Epithelial cell of prostate (primary cell): ENCODE measurements around the gene RPS27.
"Not testable (repeated sequence)": the region's sequence is repeated elsewhere in the genome, so short reads cannot be mapped to it uniquely, and the experiment has no call there.

Source experiments
- DNase-seq: peaks from one replicate; pipeline ENCODE4 v3.0.0-alpha.2; 2011; ENCODE audit warnings: low read depth, low spot score
- H3K27ac ChIP-seq: fragments of 450-650 bp; 2 replicates; pipeline ENCODE4 v1.5.1; 2017; ENCODE audit warnings: mild to moderate bottlenecking

RPS27 gene

DNA sequence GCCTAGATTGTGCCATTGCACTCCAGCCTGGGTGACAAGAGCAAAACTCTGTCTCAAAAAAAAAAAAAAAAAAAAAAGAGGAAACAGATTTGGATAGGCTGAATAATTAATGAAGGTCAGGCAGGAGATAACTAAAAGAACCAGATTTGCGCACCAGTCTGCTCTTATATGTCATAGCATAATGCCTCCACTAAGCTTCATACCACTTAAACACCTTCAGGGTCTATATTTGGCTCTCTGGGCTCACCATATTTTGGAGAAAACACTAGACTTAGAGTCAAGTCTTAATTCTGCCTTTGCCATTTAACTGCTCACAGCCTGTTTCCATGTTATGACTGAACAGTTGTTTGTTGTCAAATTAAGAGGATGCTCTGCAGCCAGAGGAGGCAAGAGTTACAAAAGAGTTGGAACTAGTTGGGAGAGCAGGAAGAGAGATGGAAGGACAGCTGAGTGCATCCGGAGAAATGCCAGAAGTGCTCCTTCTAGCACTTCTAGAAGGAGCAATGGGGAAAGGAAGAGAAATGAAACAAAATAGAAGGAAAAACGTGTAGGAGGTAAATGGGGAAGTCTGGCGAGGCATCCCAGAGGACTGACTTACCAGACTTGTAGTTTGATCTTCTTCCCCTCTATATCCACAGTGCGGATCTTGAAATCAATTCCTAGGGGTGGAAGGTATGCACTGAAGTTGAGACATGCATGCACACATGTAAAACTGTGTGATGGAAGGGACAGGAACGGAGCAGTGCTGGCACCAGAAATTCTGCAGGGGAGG, 6.3 kb upstream of the RPS27 start:
- no peak overlapping the region for H3K27ac ChIP-seq
- DNase-seq: no peak

DNA sequence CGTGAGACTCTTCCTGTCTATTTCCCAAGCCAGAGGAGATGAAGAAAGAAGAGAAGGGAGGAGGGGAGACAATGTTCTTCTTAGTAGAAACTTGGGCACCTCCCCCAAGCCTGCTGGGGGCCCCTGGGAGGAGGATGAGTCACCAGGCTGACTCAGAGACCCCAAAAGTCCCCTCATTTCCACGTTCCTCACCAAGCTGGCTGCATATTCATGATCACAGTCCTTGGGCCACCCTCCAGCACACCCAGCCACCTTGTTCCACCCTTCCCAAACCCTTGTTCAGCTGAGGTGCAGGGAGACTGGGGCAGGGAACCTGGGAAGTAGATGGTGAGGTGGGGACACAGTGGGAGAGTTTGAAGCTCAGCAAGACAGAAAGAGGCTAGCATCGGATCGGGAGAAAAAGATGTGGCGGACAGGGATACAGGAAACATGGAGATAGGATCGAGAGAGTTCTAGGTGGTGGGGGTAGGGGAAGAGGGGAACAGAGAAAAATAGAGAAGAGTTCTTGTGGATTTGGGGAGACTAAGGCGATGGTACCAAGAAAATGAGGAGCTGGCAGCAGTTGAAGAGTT, 5.1 kb upstream of the RPS27 start:
- no peak for DNase-seq
- peak overlapping the region; percentile 44 for H3K27ac ChIP-seq

DNA sequence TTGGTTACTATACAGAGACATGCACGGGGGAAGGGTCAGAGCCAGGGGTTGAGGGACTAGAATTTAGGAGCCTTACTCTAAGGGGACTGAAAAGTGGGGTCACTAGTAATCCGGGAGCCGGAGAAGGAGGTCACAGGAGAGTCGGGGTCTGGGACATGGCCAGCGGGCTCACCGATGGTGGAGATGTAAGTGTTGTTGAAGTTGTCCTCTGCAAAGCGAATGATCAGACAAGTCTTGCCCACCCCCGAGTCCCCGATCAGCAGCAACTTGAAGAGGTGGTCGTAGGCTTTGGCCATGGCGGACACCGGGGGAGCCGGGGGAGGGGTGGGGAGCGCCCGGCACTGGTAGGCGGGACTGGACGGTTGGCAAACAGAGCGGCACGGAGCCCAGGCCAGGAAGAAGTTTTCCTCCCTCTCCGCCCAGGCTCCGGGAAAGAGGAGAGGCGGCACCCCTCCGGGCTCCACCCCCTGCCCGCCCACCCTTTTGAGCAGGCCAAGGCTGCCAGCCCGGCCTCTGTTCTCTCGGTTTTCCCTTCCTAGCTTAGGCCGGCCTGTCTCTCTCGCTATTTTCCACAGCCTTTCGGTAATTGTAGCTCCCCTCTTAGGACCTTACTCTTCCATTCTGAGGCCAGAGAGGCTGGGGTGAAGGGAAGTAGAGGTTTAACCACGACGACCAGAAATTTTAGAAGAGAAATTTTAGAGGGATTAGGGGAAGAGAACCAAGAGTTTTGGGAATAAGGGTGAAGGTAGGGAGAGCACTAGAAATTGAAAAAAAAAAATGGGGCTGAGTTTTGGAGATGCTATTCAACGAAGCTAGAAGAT, 4.4 kb upstream of the RPS27 start, which contains the start of gene RAB13:
Gene RAB13, minus strand, starts transcription at position 399 of the 821 bp plus-strand sequence. Its CDS starts 103 bp downstream, at position 296.
- no peak for DNase-seq
- H3K27ac ChIP-seq: peak within 1 kb of the TSS; percentile 44

DNA sequence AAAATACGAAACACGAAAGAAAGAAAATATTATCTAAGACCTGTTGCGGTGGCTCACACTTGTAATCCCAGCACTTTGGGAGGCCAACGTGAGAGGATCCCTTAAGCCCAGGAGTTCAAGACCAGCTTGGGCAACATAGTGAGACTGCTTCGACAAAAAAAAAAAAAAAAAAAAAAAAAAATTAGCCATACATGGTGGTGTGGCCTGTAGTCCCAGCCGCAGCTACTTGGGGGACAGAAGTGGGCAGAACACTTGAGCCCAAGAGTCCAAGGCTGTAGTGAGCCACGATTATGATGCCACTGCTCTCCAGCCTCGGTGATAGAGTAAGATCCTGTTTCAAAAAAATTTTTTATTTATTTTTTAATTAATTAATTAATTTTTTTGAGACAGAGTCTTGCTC, 2.9 kb upstream of the RPS27 start:
- DNase-seq: no peak
- no peak overlapping the region for H3K27ac ChIP-seq

DNA sequence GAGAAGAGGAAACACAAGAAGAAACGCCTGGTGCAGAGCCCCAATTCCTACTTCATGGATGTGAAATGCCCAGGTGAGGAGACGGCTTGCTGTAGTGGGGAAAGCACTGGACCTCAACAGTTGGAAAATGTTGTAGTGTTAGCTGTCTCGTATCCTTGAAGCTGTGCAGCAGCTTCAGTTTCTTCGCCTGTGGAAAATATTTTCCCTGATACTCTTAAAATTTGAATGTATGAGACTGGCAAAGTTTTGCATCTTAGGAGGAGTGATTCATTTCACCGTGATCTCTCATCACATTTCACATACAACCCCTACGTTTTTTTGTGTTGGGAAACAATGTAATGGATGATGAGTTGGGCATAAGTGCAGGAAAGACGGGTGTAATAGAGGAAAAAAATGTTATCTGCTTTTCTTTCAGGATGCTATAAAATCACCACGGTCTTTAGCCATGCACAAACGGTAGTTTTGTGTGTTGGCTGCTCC, 629 bp downstream of the RPS27 start:
- no peak for DNase-seq

DNA sequence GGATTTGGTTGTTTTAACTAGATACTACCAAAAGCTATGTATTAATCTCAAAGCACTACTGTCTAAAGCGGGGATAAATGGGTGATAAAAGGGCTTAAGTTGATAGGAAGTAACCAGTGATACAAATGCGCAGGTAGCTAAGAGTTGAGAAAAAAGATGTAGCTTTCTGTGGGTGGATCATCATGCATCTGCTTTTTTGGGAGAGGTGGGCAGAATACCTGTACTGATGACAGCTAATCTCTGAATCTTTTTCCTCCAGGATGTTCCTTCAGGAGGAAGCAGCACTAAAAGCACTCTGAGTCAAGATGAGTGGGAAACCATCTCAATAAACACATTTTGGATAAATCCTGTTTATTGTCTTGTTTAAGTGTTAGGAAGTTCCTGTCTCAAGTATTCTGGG, 1.2 kb downstream of the RPS27 start:
- peak overlapping the region; percentile 81 for H3K27ac ChIP-seq
- DNase-seq: no peak

More for the DNA sequence above, 629 bp downstream of the RPS27 start:
- H3K27ac ChIP-seq: peak overlapping the region; percentile 81

DNA sequence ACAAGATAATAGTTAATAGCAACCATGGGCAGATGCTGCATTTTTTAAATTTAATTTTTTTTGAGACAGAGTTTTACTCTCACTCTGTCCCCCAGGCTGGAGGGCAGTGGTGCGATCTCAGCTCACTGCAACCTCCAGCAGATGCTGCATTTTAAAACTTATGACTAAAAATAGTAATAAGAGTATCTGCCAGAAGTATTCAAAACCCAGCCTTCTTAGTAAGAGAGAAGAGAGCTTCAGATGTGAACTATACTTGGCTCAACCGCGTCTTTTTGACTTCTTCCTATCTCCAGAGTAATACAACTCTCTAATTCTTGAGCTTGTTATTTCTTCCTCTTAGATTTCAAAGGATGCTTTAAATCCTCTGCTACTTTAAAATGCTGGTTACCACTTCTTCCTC, 4.6 kb downstream of the RPS27 start:
- H3K27ac ChIP-seq: no peak overlapping the region
- DNase-seq: no peak

DNA sequence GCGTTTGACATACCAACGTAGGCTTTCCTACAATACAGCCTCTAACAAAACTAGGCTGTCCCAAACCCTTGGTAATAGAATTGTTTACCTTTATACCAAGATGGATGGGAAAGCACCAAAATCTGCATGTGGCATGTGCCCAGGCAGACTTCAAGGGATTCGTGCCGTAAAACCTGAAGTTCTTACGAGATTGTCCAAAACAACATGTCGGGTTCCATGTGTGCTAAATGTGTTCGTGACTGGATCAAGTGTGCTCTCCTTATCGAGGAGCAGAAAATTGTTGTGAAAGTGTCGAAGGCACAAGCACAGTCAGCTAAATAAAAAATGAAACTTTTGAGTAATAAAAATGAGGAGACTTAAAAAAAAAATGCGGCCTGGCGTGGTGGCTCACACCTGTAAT, 5.1 kb downstream of the RPS27 start:
- no peak for DNase-seq
- H3K27ac ChIP-seq: no peak overlapping the region

DNA sequence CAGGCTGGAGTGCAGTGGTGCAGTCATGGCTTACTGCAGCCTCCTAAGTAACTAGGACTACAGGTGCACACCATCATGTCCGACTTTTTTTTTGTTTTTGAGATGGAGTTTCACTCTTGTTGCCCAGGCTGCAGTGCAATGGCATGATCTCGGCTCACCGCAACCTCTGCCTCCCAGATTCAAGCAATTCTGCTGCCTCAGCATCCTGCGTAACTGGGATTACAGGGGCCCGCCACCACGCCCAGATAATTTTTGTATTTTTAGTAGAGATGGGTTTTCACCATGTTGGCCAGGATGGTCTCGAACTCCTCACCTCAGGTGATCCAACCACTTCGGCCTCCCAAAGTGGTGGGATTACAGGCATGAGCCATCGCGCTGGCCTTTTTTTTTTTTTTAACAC, 6.3 kb downstream of the RPS27 start:
- H3K27ac ChIP-seq, DNase-seq: not testable (repeated sequence)

DNA sequence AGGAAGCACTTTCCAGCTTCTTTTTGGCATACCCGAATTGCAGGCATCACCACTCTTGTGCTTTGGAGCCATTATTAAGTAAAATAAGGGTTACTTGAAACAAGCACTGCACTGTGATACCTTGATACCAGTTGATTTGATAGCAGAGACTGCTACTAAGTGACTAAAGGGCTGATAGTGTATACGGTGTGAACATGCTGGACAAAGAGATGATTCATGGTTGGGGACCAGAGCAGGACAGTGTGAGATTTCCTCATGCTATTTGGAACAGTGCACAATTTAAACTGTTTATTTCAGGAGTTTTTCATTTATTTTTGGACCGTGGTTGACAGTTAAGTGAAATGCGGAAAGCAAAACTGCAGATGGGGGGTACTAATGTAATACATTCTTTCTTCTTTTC, 9.9 kb downstream of the RPS27 start:
- H3K27ac ChIP-seq: no peak overlapping the region
- DNase-seq: no peak

DNA sequence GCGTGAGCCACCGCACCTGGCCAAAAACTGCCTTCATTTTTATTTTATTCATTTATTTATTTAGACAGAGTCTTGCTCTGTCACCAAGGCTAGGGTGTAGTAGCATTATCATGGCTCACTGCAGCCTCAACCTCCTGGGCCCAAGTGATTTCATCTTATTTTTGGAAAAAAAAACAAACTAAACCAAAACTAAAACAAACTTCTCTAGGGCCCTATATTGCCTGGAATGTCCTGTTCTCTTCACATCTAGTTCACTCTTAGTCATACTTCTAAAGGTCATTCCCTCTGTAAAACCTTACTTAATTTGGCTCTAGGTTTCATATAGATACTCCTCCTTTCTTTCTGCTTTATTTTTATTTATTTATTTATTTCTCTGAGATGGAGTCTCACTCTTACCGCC, 15.6 kb downstream of the RPS27 start:
- no peak overlapping the region for H3K27ac ChIP-seq
- DNase-seq: no peak

DNA sequence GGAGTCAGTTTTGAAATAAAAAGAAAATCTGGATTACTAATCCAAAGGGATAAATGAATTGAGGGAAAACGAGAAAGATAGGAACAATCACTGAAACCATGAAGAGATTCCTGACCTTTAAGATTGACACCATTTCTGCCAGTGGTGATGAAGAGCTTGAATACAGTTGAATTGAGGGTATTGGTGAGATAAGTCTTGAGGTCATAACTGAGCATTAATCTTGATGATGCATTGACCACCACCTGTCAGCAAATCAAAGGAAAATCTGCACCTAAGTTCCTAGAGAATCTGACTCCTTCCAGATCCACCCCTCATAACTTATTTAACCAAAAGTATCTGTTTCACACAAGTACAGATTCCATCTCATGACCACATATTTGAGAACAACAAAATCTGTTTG, 21.6 kb downstream of the RPS27 start:
- no peak overlapping the region for H3K27ac ChIP-seq
- no peak for DNase-seq

DNA sequence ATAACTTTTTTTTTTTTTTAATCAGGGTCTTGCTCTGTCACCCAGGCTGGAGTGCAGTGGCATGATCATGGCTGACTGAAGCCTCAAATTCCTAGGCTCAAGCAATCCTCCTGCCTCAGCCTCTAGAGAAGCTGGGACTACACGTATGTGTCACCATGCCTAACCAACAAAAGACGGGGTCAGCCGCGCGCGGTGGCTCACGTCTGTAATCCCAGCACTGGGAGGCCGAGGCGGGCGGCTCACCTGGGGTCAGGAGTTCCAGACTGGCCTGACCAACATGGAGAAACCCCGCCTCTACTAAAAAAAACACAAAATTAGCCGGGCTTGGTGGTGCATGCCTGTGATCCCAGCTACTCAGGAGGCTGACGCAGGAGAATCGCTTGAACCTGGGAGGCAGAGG, 22.0 kb downstream of the RPS27 start:
- H3K27ac ChIP-seq, DNase-seq: not testable (repeated sequence)

DNA sequence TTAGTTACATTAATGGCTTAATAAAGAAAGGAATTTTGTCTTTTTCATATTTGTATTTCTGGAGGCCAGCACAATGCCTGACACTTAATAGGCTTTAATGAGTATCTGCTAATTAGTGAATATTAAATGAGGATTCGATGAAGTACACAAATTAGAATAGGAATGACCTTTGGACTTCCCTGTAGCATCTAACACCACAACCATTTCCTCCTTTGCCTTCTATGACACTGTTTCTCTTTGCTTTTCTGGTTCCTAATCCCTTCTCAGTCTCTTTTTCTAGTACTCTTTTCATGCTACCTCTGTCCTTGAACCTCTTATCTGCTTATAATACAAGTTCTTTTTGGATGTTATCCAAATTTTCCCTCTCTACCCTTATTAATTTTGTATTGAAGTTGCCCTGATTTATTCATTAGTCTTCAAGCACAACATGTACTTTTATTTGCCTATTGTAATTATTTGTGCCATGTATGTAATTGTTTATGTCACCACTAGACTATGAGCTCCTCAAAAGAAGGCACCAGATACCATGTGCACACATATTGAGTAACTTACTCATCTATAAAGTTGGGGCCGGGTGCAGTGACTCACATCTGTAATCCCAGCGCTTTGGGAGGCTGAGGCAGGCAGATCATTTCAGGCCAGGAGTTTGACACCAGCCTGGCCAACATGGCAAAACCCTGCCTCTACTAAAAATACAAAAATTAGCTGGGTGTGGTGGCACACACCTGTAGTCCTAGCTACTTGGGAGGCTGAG, 23.8 kb downstream of the RPS27 start:
- H3K27ac ChIP-seq: no peak overlapping the region
- DNase-seq: peak; percentile 24

DNA sequence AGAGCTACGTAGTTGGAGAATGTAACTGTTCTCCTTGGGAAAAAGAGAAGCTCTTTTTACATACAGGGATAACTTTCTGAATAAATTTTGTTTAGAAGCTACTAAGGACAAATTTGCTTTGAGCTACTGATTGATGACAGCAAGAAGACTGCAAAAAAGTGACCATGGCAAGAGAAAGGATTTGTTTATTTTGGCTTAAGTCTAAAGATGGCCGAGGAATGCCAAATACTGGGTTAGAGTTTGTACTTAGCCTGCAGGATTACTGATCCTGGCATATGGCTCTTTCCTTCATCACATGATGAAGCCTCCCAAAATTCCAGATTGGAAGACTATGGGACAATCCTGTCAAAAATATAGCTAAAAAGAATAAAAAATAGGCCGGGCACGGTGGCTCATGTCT, 28.7 kb downstream of the RPS27 start:
- no peak overlapping the region for H3K27ac ChIP-seq
- no peak for DNase-seq

DNA sequence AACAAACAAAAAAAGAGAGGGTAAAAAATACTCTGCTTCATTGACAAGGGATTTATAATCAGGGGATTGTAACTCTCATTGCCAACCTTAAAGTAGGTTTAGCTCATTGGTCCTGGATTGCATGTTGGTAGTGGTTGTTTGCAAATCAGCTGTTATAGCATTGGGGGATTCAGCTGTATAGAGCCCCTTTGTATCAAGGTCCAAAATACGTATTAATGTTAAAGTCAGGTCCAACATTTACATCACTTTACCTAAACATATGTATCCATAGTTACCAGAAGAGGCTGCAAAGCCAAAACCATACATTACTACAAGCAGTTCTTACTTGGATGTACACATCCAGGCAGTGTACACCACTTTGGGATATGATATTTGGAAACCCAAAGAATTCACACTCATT, 29.4 kb downstream of the RPS27 start:
- no peak overlapping the region for H3K27ac ChIP-seq
- no peak for DNase-seq

DNA sequence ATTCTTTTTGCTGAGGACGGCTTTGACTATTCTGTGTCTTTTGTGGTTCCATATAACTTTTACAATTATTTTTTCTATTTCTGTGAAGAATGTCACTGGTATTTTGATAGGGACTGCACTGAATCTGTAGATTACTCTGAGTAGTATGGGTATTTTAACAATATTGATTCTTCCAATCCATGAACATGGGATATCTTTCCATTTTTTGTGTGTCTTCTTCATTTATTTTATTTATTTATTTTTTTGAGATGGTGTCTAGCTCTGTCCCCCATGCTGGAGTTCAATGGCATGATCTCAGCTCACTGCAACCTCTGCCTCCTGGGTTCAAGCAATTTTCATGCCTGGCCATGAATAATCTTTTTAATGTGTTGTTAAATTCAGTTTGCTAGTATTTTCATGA, 43.1 kb downstream of the RPS27 start:
- not testable (repeated sequence) for DNase-seq, H3K27ac ChIP-seq
